GM12878 (cell line): ENCODE results near the gene FOXI1. TPM values are rescaled to one million over a fixed set of nuclear protein-coding genes. Genes with fewer than 3 reads are reported as not detected.

Source experiments
- ATAC-seq: fragments of 200-7000 bp; cut with Tn5 transposase; 3 replicates; pipeline ENCODE4 v1.9.1; 2020; ENCODE audit warnings: mild to moderate bottlenecking, moderate library complexity
- BruUV-seq: library from RNA; stranded (reverse); fragments of 400-500 nt; replicated peaks from 2 replicates; lab custom pipeline; 2021; lab: Mats Ljungman, UMichigan
- CTCF ChIA-PET: fragments of 300-600 bp; sonication (Branson Sonifier 250); formaldehyde crosslinking; extraction: SDS; loops from one replicate; lab custom pipeline; 2021; ENCODE audit warnings: inconsistent platforms; lab: Yijun Ruan, JAX
- POLR2A ChIA-PET: fragments of 350-600 bp; formaldehyde crosslinking; extraction: SDS; loops from one replicate; lab custom pipeline; 2021; ENCODE audit warnings: inconsistent platforms; lab: Charles Lee
- RAD21 ChIA-PET: fragments of 300-600 bp; sonication (Branson Sonifier 250); formaldehyde crosslinking; loops from one replicate; lab custom pipeline; 2023; ENCODE audit warnings: antibody characterized with exemption; ENCODE audit not compliant: unreplicated experiment; lab: Charles Lee
- SMC1A ChIA-PET: fragments of 300-600 bp; sonication (Branson Sonifier 250); formaldehyde crosslinking; loops from one replicate; lab custom pipeline; 2023; ENCODE audit not compliant: unreplicated experiment, uncharacterized antibody; lab: Charles Lee
- DNase-seq: peaks from one replicate; pipeline ENCODE4 v3.0.0-alpha.2; 2011; ENCODE audit warnings: low read depth, low spot score
- FAIRE-seq: peaks from 3 replicates; lab custom pipeline; 2011; peaks lifted over from hg19 to GRCh38; lab: Jason Lieb, UNC
- H2AFZ ChIP-seq: 2 replicates; pipeline ENCODE4 v1.6.0; 2011; ENCODE audit warnings: low read depth, low read length, control low read depth; ENCODE audit not compliant: control insufficient read depth
- H3K27ac ChIP-seq: 2 replicates; pipeline ENCODE4 v1.5.1; 2011; ENCODE audit warnings: control low read depth; ENCODE audit not compliant: control insufficient read depth, insufficient read depth
- H3K27me3 ChIP-seq, 2 experiments: replicated peaks in 1 of 2; 2 replicates each; pipeline versions ENCODE4 v1.6.0 to v1.6.1; 2011; ENCODE audit warnings: low read length in 1 of 2; ENCODE audit not compliant: control insufficient read depth in 2 of 2, insufficient read depth in 2 of 2
- H3K36me3 ChIP-seq, 2 experiments: 2 replicates each; pipeline ENCODE4 v1.5.1; 2011; ENCODE audit warnings: low read length in 1 of 2; ENCODE audit not compliant: control insufficient read depth in 2 of 2, insufficient read depth in 2 of 2
- H3K4me1 ChIP-seq: 2 replicates; pipeline ENCODE4 v1.6.1; 2011; ENCODE audit warnings: mild to moderate bottlenecking, low read length, moderate library complexity, mixed read lengths; ENCODE audit not compliant: control insufficient read depth, insufficient read depth
- H3K4me2 ChIP-seq: 2 replicates; pipeline ENCODE4 v1.6.0; 2011; ENCODE audit warnings: control low read depth; ENCODE audit not compliant: control insufficient read depth, insufficient read depth
- H3K4me3 ChIP-seq: fragments of 200-600 bp; sonication (generic); 2 replicates; pipeline ENCODE4 v1.5.1; 2016
- H3K79me2 ChIP-seq: 2 replicates; pipeline ENCODE4 v1.6.0; 2011; ENCODE audit warnings: low read length; ENCODE audit not compliant: control insufficient read depth, insufficient read depth
- H3K9ac ChIP-seq: 2 replicates; pipeline ENCODE4 v1.8.0; 2011; ENCODE audit warnings: low read length, control low read depth, mixed read lengths; ENCODE audit not compliant: control insufficient read depth, insufficient read depth
- H3K9me3 ChIP-seq: replicated peaks from 3 replicates; pipeline ENCODE4 v1.5.1; 2011; ENCODE audit warnings: mild to moderate bottlenecking, low read length; ENCODE audit not compliant: control insufficient read depth, insufficient read depth
- H4K20me1 ChIP-seq: 2 replicates; pipeline ENCODE4 v1.6.0; 2011; ENCODE audit not compliant: control insufficient read depth, insufficient read depth
- ATF3 ChIP-seq: IDR thresholded peaks from 2 replicates; pipeline ENCODE4 v1.6.1; 2011; ENCODE audit warnings: low read depth, mild to moderate bottlenecking, low read length, moderate library complexity, borderline replicate concordance; ENCODE audit errors: extremely low read depth
- CEBPB ChIP-seq, 2 experiments: fragments of 150-350 bp in 1 of 2; IDR thresholded peaks; 2 replicates each; pipeline ENCODE4 v1.6.1; 2012 to 2014; ENCODE audit warnings: low read depth in 2 of 2, low read length in 2 of 2, borderline replicate concordance in 1 of 2, inconsistent platforms in 1 of 2
- ETV6 ChIP-seq, 2 experiments: fragments of 450-650 bp in 1 of 2; IDR thresholded peaks in 1 of 2; conservative IDR thresholded peaks in 1 of 2; 2 replicates each; pipeline ENCODE4 v1.6.1; 2014; ENCODE audit warnings: antibody characterized with exemption in 1 of 2, borderline replicate concordance in 1 of 2, low read depth in 1 of 2, mild to moderate bottlenecking in 1 of 2, moderate library complexity in 1 of 2
- EZH2 ChIP-seq: IDR thresholded peaks from 2 replicates; pipeline ENCODE4 v1.6.1; 2012; ENCODE audit warnings: low read depth, mild to moderate bottlenecking, control low read depth, inconsistent platforms, low read length, borderline replicate concordance; ENCODE audit not compliant: control insufficient read depth
- MTA2 ChIP-seq: fragments of 450-650 bp; IDR thresholded peaks from 2 replicates; pipeline ENCODE4 v1.6.1; 2016; ENCODE audit warnings: low read depth, mild to moderate bottlenecking, moderate library complexity
- NFYA ChIP-seq: IDR thresholded peaks from 2 replicates; pipeline ENCODE4 v1.6.1; 2011; ENCODE audit warnings: low read depth, mild to moderate bottlenecking, low read length, improper control_type of control experiment, borderline replicate concordance
- POLR2AphosphoS2 ChIP-seq: IDR thresholded peaks from 2 replicates; pipeline ENCODE4 v1.6.1; 2011; ENCODE audit warnings: low read depth, mild to moderate bottlenecking, low read length, improper control_type of control experiment, moderate library complexity
- RAD21 ChIP-seq: IDR thresholded peaks from 2 replicates; pipeline ENCODE4 v1.6.1; 2011; ENCODE audit warnings: mild to moderate bottlenecking, low read depth, low read length, moderate library complexity; ENCODE audit not compliant: insufficient read depth
- SUZ12 ChIP-seq: fragments of 200-600 bp; sonication (generic); IDR thresholded peaks from one replicate; pipeline ENCODE4 v1.6.1; 2018; ENCODE audit warnings: antibody characterized with exemption, mild to moderate bottlenecking; ENCODE audit not compliant: unreplicated experiment
- TCF3 ChIP-seq: IDR thresholded peaks from 2 replicates; pipeline ENCODE4 v1.6.1; 2012; ENCODE audit warnings: low read depth, mild to moderate bottlenecking, low read length, borderline replicate concordance; ENCODE audit not compliant: insufficient read depth
- ZSCAN29 ChIP-seq: fragments of 450-650 bp; IDR thresholded peaks from 2 replicates; pipeline ENCODE4 v1.6.1; 2017; ENCODE audit warnings: mild to moderate bottlenecking, moderate library complexity
- whole genome bisulfite sequencing: methylation state at CpG from one replicate; pipeline ENCODE4 v1.1.6; 2016; ENCODE audit warnings: low lambda C conversion rate; ENCODE audit not compliant: insufficient replicate concordance, insufficient coverage; ENCODE audit errors: missing lambda C conversion rate; 5-methylcytosine and 5-hydroxymethylcytosine counted together
- in situ Hi-C: fragments of 300-500 bp; cut with MboI; formaldehyde crosslinking; loops from 9 replicates; pipeline ENCODE4 v1.14.3; 2018; ENCODE audit warnings: mixed read lengths
- intact Hi-C: fragments of 100-400 bp; cut with micrococcal nuclease; formaldehyde crosslinking; loops from one replicate; pipeline ENCODE4 v1.14.2; 2022; ENCODE audit not compliant: unreplicated experiment
- polyA plus RNA-seq, 11 experiments: library from polyadenylated mRNA; depleted of rRNA in 4 of 11; unstranded in 6 of 11; stranded (reverse) in 5 of 11; fragments of >200 nt; fragmentation: Nextera tagmentation in 4 of 11; fragmentation: Illumina TruSeq in 1 of 11; extraction: Ambion mirVana in 4 of 11; extraction: Trizol in 1 of 11; gene quantifications; 1 replicate in 1 of 11; 2 replicates in 10 of 11; pipeline versions ENCODE4 v1.2.1 to v1.2.3, GENCODE V29; 2011 to 2016; ENCODE audit warnings: inconsistent platforms in 2 of 11, missing spikeins in 2 of 11, low read depth in 1 of 11
- total RNA-seq, 4 experiments: library from RNA; depleted of rRNA in 3 of 4; stranded (reverse); fragments of >200 nt in 3 of 4; fragmentation: Illumina TruSeq in 1 of 4; extraction: Trizol in 1 of 4; gene quantifications; 2 replicates each; pipeline versions ENCODE4 v1.2.1 to v1.2.3, GENCODE V29; 2013 to 2021

FOXI1 gene
- total and polyA plus RNA-seq, 10 of the 15 experiments (the other 5 are each of a cell fraction or from before 2014, with no cell fraction given), result not detected

- Histone ChIP-seq H4K20me1 (no peaks in the 10 kb centered on the region), H3K4me3 (no peak overlapping the region), H3K9ac (no peak overlapping the region), H3K4me1 (no peaks in the 10 kb centered on the region), H3K9me3 (peaks cover 2% of the 10 kb centered on the region; the same call in 1 of the 3 replicates), H3K36me3 (no peaks in the 10 kb centered on the region), H2AFZ (no peak overlapping the region), H3K27me3 (peaks cover 0 to 6% of the 10 kb centered on the region in 2 experiments; a peak in 1 of 4 replicates), H3K27ac (no peak overlapping the region), H3K79me2 (no peaks in the 10 kb centered on the region), H3K4me2 (no peak overlapping the region)
- in situ Hi-C loops, result no loop called here
- intact Hi-C loops, result no loop called here
- no TSS peak for BruUV-seq
- ChIA-PET SMC1A (no interaction called here), POLR2A (no interaction called here), RAD21 (no interaction called here), CTCF (interaction anchor here (0.7 to 1.8 kb wide), 2 partner anchors 9 to 138 kb away, joined by 3 to 4 read pairs; no protein-coding TSS in a partner anchor)
- FAIRE-seq, result no peak
- TF ChIP-seq CEBPB (IDR thresholded peaks at IDR 0.05; ENCODE audit: borderline replicate concordance in 1 of 2, low read depth in 2 of 2, low read length in 2 of 2), result no peak
- TF ChIP-seq ZSCAN29, result no peak
- no peak for TF ChIP-seq POLR2AphosphoS2
- no peak for TF ChIP-seq ATF3
- TF ChIP-seq NFYA, result no peak
- TF ChIP-seq EZH2, result no peak
- no peak for TF ChIP-seq SUZ12
- no peak for TF ChIP-seq ETV6 (conservative IDR thresholded peaks at IDR 0.05 in 1 of 2, IDR thresholded peaks at IDR 0.05 in 1 of 2; ENCODE audit: borderline replicate concordance in 1 of 2, low read depth in 1 of 2)
- no peak for TF ChIP-seq RAD21
- TF ChIP-seq TCF3, result no peak
- no peak for TF ChIP-seq MTA2
- DNase-seq, result no peak
- no peak for ATAC-seq
- 14% methylated on average over 1 of the region's 1 CpG for WGBS
Measured at GRCh38 chr5:170126061-170126460, 20.4 kb downstream of the FOXI1 start.
